Fibroblast of the aortic adventitia (primary cell): ENCODE data around the gene MASP1. TPM values are rescaled to one million over a fixed set of nuclear protein-coding genes. Genes with fewer than 3 reads are reported as not detected.

ENCODE experiments used
- DNase-seq: peaks from one replicate; pipeline ENCODE4 v3.0.0-alpha.2; 2010; ENCODE audit warnings: low read depth
- H3K4me3 ChIP-seq: 2 replicates; pipeline ENCODE4 v1.5.1; 2011; ENCODE audit warnings: low read depth, mild to moderate bottlenecking, control low read depth, low read length, moderate library complexity
- total RNA-seq: library from RNA; depleted of rRNA; stranded (reverse); fragments of >200 nt; gene quantifications from 2 replicates; pipeline ENCODE4 v1.2.3, GENCODE V29; 2012; ENCODE audit warnings: low replicate concordance
- TF ChIP-seq, protein P1 (sequence below): IDR thresholded peaks from 2 replicates; pipeline ENCODE4 v1.5.1; 2011; ENCODE audit warnings: mild to moderate bottlenecking, low read length, control low read depth, inconsistent platforms; ENCODE audit not compliant: insufficient read depth

The MASP1 gene, protein sequence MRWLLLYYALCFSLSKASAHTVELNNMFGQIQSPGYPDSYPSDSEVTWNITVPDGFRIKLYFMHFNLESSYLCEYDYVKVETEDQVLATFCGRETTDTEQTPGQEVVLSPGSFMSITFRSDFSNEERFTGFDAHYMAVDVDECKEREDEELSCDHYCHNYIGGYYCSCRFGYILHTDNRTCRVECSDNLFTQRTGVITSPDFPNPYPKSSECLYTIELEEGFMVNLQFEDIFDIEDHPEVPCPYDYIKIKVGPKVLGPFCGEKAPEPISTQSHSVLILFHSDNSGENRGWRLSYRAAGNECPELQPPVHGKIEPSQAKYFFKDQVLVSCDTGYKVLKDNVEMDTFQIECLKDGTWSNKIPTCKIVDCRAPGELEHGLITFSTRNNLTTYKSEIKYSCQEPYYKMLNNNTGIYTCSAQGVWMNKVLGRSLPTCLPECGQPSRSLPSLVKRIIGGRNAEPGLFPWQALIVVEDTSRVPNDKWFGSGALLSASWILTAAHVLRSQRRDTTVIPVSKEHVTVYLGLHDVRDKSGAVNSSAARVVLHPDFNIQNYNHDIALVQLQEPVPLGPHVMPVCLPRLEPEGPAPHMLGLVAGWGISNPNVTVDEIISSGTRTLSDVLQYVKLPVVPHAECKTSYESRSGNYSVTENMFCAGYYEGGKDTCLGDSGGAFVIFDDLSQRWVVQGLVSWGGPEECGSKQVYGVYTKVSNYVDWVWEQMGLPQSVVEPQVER
- total RNA-seq: 4.8 and 19.2 TPM in 2 replicates

- peak within 1 kb of the TSS; percentile 70 for H3K4me3 ChIP-seq
- peak; percentile 56 for DNase-seq
- TF ChIP-seq, protein P1, sequence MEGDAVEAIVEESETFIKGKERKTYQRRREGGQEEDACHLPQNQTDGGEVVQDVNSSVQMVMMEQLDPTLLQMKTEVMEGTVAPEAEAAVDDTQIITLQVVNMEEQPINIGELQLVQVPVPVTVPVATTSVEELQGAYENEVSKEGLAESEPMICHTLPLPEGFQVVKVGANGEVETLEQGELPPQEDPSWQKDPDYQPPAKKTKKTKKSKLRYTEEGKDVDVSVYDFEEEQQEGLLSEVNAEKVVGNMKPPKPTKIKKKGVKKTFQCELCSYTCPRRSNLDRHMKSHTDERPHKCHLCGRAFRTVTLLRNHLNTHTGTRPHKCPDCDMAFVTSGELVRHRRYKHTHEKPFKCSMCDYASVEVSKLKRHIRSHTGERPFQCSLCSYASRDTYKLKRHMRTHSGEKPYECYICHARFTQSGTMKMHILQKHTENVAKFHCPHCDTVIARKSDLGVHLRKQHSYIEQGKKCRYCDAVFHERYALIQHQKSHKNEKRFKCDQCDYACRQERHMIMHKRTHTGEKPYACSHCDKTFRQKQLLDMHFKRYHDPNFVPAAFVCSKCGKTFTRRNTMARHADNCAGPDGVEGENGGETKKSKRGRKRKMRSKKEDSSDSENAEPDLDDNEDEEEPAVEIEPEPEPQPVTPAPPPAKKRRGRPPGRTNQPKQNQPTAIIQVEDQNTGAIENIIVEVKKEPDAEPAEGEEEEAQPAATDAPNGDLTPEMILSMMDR: no peak
Observed at GRCh38 chr3:187291512-187292132, at the start of gene MASP1. Gene MASP1 (minus strand): TSS chr3:187291737. CDS start chr3:187291632, 105 bp downstream.

- H3K4me3 ChIP-seq: no peak overlapping the region
- DNase-seq: no peak
- TF ChIP-seq, protein P1: no peak
Observed at GRCh38 chr3:187340578-187340977, 49.0 kb upstream of the MASP1 start.

GRCh38 chr3:187336322-187336721 is 44.8 kb upstream of the MASP1 start:
- TF ChIP-seq, protein P1: no peak
- H3K4me3 ChIP-seq: no peak overlapping the region
- DNase-seq: no peak

DNA sequence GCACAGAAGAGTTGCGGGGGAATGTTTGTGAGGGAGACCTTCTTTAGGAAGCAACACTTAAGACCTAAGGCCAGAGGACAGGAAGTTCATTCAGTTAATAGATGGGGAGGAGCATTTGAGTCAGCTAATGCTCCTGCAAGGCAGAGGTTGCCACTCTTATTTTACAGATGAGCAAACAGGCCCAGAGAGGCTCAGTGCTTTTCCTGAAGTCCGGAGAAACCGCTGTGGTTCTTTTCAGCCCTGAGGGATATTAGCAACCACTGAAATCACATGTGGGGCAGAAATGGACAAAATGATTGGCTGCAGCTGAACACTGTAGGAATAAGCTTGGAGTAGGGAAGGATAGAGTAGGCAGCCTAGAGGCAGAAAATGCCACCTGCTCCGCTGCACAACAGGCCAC is 43.4 kb upstream of the MASP1 start:
- H3K4me3 ChIP-seq: no peak overlapping the region
- TF ChIP-seq, protein P1: no peak
- DNase-seq: no peak

GRCh38 chr3:187328691-187329090 is 37.2 kb upstream of the MASP1 start:
- no peak overlapping the region for H3K4me3 ChIP-seq
- TF ChIP-seq, protein P1: no peak
- DNase-seq: no peak

- TF ChIP-seq, protein P1: no peak
- H3K4me3 ChIP-seq: no peak overlapping the region
- no peak for DNase-seq
Observed at GRCh38 chr3:187327845-187328244, 36.3 kb upstream of the MASP1 start.
